GM12878 (cell line): ENCODE measurements around the gene ECI1. TPM values are rescaled to one million over a fixed set of nuclear protein-coding genes. Genes with fewer than 3 reads are reported as not detected.

Source experiments
- BACH1 ChIP-seq: fragments of 450-650 bp; IDR thresholded peaks from 2 replicates; pipeline ENCODE4 v1.6.1; 2017; ENCODE audit warnings: mild to moderate bottlenecking, borderline replicate concordance
- BHLHE40 ChIP-seq, 2 experiments: fragments of 450-650 bp in 1 of 2; IDR thresholded peaks; 2 replicates each; pipeline ENCODE4 v1.6.1; 2011 to 2017; ENCODE audit warnings: low read depth in 2 of 2, borderline replicate concordance in 1 of 2, improper control_type of control experiment in 1 of 2, low read length in 1 of 2, mild to moderate bottlenecking in 1 of 2
- BMI1 ChIP-seq: fragments of 450-650 bp; IDR thresholded peaks from 2 replicates; pipeline ENCODE4 v1.6.1; 2016; ENCODE audit warnings: mild to moderate bottlenecking, moderate library complexity, borderline replicate concordance
- CHD4 ChIP-seq: fragments of 200-600 bp; sonication (generic); IDR thresholded peaks from 2 replicates; pipeline ENCODE4 v1.6.1; 2016; ENCODE audit warnings: mild to moderate bottlenecking
- CREB1 ChIP-seq: IDR thresholded peaks from 2 replicates; pipeline ENCODE4 v1.6.1; 2012; ENCODE audit warnings: low read depth, mild to moderate bottlenecking, inconsistent platforms
- IKZF1 ChIP-seq: fragments of 450-650 bp; conservative IDR thresholded peaks from 2 replicates; pipeline ENCODE4 v1.6.1; 2017; ENCODE audit warnings: antibody characterized with exemption, mild to moderate bottlenecking
- KAT2A ChIP-seq: conservative IDR thresholded peaks from 2 replicates; pipeline ENCODE4 v1.6.1; 2011; ENCODE audit warnings: low read depth, low read length; ENCODE audit not compliant: control insufficient read depth
- KDM1A ChIP-seq: fragments of 200-600 bp; sonication (generic); IDR thresholded peaks from 2 replicates; pipeline ENCODE4 v1.6.1; 2016; ENCODE audit warnings: borderline replicate concordance
- MTA3 ChIP-seq: IDR thresholded peaks from 2 replicates; pipeline ENCODE4 v1.6.1; 2012; ENCODE audit warnings: low read length, inconsistent platforms, borderline replicate concordance
- RAD21 ChIP-seq: IDR thresholded peaks from 2 replicates; pipeline ENCODE4 v1.6.1; 2011; ENCODE audit warnings: mild to moderate bottlenecking, low read depth, low read length, moderate library complexity; ENCODE audit not compliant: insufficient read depth
- SIN3A ChIP-seq: IDR thresholded peaks from 2 replicates; pipeline ENCODE4 v1.6.1; 2012; ENCODE audit warnings: low read depth, low read length, improper control_type of control experiment
- SMAD1 ChIP-seq: fragments of 450-650 bp; IDR thresholded peaks from 2 replicates; pipeline ENCODE4 v1.6.1; 2018; ENCODE audit warnings: mild to moderate bottlenecking, low read depth; ENCODE audit not compliant: partially characterized antibody
- SMARCA5 ChIP-seq: fragments of 450-650 bp; IDR thresholded peaks from 2 replicates; pipeline ENCODE4 v1.6.1; 2017; ENCODE audit warnings: mild to moderate bottlenecking
- SMC3 ChIP-seq: IDR thresholded peaks from 2 replicates; pipeline ENCODE4 v1.6.1; 2011; ENCODE audit warnings: low read length, improper control_type of control experiment, borderline replicate concordance
- SRF ChIP-seq, 2 experiments: IDR thresholded peaks; 2 replicates each; pipeline ENCODE4 v1.6.1; 2011; ENCODE audit warnings: low read depth in 2 of 2, low read length in 2 of 2, mild to moderate bottlenecking in 1 of 2, moderate library complexity in 1 of 2
- SUPT20H ChIP-seq: IDR thresholded peaks from 2 replicates; pipeline ENCODE4 v1.6.1; 2011; ENCODE audit warnings: low read depth, mild to moderate bottlenecking, low read length, moderate library complexity, borderline replicate concordance; ENCODE audit not compliant: control insufficient read depth
- TARDBP ChIP-seq: IDR thresholded peaks from 2 replicates; pipeline ENCODE4 v1.6.1; 2016; ENCODE audit warnings: borderline replicate concordance
- WRNIP1 ChIP-seq: IDR thresholded peaks from 2 replicates; pipeline ENCODE4 v1.6.1; 2011; ENCODE audit warnings: low read depth, low read length, improper control_type of control experiment, borderline replicate concordance
- ZNF274 ChIP-seq: IDR thresholded peaks from one replicate; pipeline ENCODE4 v1.8.0; 2011; ENCODE audit not compliant: insufficient read length, insufficient read depth
- ZSCAN29 ChIP-seq: fragments of 450-650 bp; IDR thresholded peaks from 2 replicates; pipeline ENCODE4 v1.6.1; 2017; ENCODE audit warnings: mild to moderate bottlenecking, moderate library complexity
- ZZZ3 ChIP-seq: IDR thresholded peaks from 2 replicates; pipeline ENCODE4 v1.6.1; 2011; ENCODE audit warnings: low read depth; ENCODE audit not compliant: control insufficient read depth, insufficient read length
- polyA plus RNA-seq, 11 experiments: library from polyadenylated mRNA; depleted of rRNA in 4 of 11; unstranded in 6 of 11; stranded (reverse) in 5 of 11; fragments of >200 nt; fragmentation: Nextera tagmentation in 4 of 11; fragmentation: Illumina TruSeq in 1 of 11; extraction: Ambion mirVana in 4 of 11; extraction: Trizol in 1 of 11; gene quantifications; 1 replicate in 1 of 11; 2 replicates in 10 of 11; pipeline versions ENCODE4 v1.2.1 to v1.2.3, GENCODE V29; 2011 to 2016; ENCODE audit warnings: inconsistent platforms in 2 of 11, missing spikeins in 2 of 11, low read depth in 1 of 11
- total RNA-seq, 4 experiments: library from RNA; depleted of rRNA in 3 of 4; stranded (reverse); fragments of >200 nt in 3 of 4; fragmentation: Illumina TruSeq in 1 of 4; extraction: Trizol in 1 of 4; gene quantifications; 2 replicates each; pipeline versions ENCODE4 v1.2.1 to v1.2.3, GENCODE V29; 2013 to 2021
- TF ChIP-seq, protein P1 (sequence below): IDR thresholded peaks from 2 replicates; pipeline ENCODE4 v1.6.1; 2012; ENCODE audit warnings: low read depth, low read length, improper control_type of control experiment
- TF ChIP-seq, protein P2 (sequence below): IDR thresholded peaks from 2 replicates; pipeline ENCODE4 v1.6.1; 2012; ENCODE audit warnings: low read depth, low read length, improper control_type of control experiment
- TF ChIP-seq, protein P3 (sequence below): fragments of 450-650 bp; IDR thresholded peaks from 2 replicates; pipeline ENCODE4 v1.6.1; 2017; ENCODE audit warnings: mild to moderate bottlenecking, low read depth, inconsistent platforms; ENCODE audit not compliant: poor library complexity, severe bottlenecking
- TF ChIP-seq, protein P4 (sequence below): fragments of 450-650 bp; IDR thresholded peaks from 2 replicates; pipeline ENCODE4 v1.6.1; 2018; ENCODE audit warnings: mild to moderate bottlenecking, low read depth, moderate library complexity; ENCODE audit not compliant: partially characterized antibody

Gene ECI1
- total and polyA plus RNA-seq, 10 of the 15 experiments (the other 5 are each of a cell fraction or from before 2014, with no cell fraction given) = 2.2 to 82.1 (median 24.8) TPM

DNA sequence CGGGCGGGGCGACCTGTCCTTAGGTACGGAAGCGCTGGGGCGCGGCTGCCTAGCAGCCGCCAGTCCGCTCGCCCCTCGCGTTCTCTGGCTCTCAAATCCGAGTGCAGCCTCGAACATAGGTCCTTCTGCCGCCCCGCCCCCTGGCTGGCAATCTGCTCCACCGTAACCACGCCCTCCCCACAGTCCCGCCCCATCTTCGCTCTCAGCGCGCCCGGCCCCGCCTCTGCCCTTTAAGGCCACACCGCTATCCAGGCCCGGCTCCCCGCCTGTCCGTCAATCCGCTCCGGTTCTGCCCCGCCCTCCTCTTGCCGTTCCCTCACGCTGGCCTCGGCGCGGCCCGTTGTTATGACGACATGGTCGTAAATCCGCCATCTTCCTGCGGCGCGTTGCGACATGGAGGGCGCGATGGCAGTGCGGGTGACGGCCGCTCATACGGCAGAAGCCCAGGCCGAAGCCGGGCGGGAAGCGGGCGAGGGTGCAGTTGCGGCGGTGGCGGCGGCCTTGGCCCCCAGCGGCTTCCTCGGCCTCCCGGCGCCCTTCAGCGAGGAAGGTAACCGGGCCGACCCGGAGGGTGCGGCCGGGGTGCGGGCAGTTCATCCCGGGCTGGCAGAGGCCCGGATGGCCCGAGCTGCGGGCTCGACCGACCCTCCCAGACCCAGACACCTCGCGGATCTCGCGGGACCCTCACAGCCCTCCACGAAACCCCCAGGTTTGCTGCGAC lies 28.0 kb downstream of the ECI1 start, which contains the start of gene E4F1 (continued):
- TF ChIP-seq SUPT20H (no peak), KAT2A (no peak), IKZF1 (peak; percentile 64), BACH1 (no peak), SMAD1 (no peak), BMI1 (peak; percentile 99), SMC3 (no peak), SIN3A (peak; percentile 70; the same call in 1 of the 2 replicates), BHLHE40 (IDR thresholded peaks at IDR 0.05; ENCODE audit: borderline replicate concordance in 1 of 2, low read depth in 2 of 2, low read length in 1 of 2) (peak in 1 of 2 experiments; percentile 31; a peak in 1 of 4 replicates), SMARCA5 (0 out of 2 replicates have a peak, but pooled peaks have one; percentile 52), ZSCAN29 (no peak), RAD21 (no peak), CREB1 (peak; percentile 97), ZNF274 (no peak), TARDBP (peak; percentile 44; the same call in 1 of the 2 replicates), SRF (IDR thresholded peaks at IDR 0.05; ENCODE audit: low read depth in 2 of 2, low read length in 2 of 2) (peak; percentile 79 to 89; a peak in 3 of 4 replicates), MTA3 (no peak), CHD4 (no peak), KDM1A (no peak), WRNIP1 (no peak), ZZZ3 (no peak)
- TF ChIP-seq, protein P1, sequence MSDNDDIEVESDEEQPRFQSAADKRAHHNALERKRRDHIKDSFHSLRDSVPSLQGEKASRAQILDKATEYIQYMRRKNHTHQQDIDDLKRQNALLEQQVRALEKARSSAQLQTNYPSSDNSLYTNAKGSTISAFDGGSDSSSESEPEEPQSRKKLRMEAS = peak; percentile 89; the same call in 1 of the 2 replicates
- TF ChIP-seq, protein P2, sequence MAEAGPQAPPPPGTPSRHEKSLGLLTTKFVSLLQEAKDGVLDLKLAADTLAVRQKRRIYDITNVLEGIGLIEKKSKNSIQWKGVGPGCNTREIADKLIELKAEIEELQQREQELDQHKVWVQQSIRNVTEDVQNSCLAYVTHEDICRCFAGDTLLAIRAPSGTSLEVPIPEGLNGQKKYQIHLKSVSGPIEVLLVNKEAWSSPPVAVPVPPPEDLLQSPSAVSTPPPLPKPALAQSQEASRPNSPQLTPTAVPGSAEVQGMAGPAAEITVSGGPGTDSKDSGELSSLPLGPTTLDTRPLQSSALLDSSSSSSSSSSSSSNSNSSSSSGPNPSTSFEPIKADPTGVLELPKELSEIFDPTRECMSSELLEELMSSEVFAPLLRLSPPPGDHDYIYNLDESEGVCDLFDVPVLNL = no peak
- TF ChIP-seq, protein P3, sequence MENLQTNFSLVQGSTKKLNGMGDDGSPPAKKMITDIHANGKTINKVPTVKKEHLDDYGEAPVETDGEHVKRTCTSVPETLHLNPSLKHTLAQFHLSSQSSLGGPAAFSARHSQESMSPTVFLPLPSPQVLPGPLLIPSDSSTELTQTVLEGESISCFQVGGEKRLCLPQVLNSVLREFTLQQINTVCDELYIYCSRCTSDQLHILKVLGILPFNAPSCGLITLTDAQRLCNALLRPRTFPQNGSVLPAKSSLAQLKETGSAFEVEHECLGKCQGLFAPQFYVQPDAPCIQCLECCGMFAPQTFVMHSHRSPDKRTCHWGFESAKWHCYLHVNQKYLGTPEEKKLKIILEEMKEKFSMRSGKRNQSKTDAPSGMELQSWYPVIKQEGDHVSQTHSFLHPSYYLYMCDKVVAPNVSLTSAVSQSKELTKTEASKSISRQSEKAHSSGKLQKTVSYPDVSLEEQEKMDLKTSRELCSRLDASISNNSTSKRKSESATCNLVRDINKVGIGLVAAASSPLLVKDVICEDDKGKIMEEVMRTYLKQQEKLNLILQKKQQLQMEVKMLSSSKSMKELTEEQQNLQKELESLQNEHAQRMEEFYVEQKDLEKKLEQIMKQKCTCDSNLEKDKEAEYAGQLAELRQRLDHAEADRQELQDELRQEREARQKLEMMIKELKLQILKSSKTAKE = no peak
- TF ChIP-seq, protein P4, sequence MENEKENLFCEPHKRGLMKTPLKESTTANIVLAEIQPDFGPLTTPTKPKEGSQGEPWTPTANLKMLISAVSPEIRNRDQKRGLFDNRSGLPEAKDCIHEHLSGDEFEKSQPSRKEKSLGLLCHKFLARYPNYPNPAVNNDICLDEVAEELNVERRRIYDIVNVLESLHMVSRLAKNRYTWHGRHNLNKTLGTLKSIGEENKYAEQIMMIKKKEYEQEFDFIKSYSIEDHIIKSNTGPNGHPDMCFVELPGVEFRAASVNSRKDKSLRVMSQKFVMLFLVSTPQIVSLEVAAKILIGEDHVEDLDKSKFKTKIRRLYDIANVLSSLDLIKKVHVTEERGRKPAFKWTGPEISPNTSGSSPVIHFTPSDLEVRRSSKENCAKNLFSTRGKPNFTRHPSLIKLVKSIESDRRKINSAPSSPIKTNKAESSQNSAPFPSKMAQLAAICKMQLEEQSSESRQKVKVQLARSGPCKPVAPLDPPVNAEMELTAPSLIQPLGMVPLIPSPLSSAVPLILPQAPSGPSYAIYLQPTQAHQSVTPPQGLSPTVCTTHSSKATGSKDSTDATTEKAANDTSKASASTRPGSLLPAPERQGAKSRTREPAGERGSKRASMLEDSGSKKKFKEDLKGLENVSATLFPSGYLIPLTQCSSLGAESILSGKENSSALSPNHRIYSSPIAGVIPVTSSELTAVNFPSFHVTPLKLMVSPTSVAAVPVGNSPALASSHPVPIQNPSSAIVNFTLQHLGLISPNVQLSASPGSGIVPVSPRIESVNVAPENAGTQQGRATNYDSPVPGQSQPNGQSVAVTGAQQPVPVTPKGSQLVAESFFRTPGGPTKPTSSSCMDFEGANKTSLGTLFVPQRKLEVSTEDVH = no peak
